WI38 (cell line): ENCODE data around the gene SETD4.

Experiments
- H3K4me3 ChIP-seq: 2 replicates; pipeline ENCODE4 v1.5.1; 2011; ENCODE audit warnings: low read depth, mild to moderate bottlenecking, control low read depth, low read length
- TF ChIP-seq, protein P1 (sequence below): IDR thresholded peaks from 2 replicates; pipeline ENCODE4 v1.5.1; 2012; ENCODE audit warnings: low read depth, mild to moderate bottlenecking, control low read depth, low read length

The SETD4 gene

DNA sequence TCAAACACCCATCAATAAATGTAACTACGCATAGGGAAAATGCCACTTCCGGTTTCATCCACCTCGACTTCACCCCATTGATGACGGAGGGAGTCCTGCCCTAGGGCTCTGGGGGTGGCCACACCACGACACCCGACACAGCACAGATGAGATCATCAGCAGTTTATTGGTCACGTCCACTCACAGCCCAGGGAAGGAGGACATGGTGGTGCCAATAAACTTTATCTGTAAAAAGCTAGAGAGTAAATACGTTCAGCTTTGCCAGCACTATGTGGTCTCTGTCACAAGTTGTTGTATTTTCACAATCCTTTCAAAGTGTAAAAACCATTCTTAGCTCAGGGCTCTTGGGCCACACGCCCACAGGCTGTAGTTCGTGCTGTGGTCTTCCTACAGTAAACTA is 16.3 kb downstream of the SETD4 start:
- H3K4me3 ChIP-seq: no peak overlapping the region
- TF ChIP-seq, protein P1, sequence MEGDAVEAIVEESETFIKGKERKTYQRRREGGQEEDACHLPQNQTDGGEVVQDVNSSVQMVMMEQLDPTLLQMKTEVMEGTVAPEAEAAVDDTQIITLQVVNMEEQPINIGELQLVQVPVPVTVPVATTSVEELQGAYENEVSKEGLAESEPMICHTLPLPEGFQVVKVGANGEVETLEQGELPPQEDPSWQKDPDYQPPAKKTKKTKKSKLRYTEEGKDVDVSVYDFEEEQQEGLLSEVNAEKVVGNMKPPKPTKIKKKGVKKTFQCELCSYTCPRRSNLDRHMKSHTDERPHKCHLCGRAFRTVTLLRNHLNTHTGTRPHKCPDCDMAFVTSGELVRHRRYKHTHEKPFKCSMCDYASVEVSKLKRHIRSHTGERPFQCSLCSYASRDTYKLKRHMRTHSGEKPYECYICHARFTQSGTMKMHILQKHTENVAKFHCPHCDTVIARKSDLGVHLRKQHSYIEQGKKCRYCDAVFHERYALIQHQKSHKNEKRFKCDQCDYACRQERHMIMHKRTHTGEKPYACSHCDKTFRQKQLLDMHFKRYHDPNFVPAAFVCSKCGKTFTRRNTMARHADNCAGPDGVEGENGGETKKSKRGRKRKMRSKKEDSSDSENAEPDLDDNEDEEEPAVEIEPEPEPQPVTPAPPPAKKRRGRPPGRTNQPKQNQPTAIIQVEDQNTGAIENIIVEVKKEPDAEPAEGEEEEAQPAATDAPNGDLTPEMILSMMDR: no peak

DNA sequence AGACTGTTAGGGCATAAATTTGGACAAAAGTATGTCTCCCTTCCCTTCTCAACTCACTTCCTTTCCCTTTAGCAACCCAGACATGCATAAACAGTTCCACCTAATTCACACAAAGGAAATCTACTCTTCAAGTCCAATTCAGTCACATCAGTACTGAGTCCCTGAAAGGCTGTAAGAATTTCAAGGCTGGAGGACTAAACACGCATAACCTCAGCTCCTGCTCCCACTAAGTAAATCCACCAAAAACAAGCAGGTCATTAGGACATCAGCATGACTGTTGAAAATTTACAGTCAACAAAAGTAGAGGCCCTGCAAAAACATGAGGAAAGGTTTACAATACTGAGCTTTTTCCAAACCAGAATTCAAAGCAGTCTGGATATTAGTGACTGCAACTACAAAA is 18.4 kb downstream of the SETD4 start:
- TF ChIP-seq, protein P1: no peak
- no peak overlapping the region for H3K4me3 ChIP-seq

DNA sequence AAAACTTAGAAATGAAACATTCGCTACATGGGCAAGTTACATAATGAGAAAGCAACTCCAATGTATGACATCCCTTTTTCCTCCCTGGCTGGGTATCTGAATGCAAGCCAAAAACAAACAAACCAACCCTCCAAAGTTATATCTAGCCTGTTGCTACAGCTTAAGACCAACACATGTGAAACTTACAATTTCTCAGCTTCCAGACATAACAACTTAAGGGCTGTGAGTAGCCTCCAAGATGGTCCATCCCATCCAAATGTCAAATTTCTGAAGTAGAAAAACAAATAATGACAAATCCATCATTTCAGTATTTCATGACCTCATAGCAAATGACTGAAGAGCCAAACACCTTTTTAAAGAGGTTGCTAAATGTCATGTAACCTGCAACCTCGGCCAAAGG is 19.9 kb downstream of the SETD4 start:
- no peak overlapping the region for H3K4me3 ChIP-seq
- TF ChIP-seq, protein P1: no peak

DNA sequence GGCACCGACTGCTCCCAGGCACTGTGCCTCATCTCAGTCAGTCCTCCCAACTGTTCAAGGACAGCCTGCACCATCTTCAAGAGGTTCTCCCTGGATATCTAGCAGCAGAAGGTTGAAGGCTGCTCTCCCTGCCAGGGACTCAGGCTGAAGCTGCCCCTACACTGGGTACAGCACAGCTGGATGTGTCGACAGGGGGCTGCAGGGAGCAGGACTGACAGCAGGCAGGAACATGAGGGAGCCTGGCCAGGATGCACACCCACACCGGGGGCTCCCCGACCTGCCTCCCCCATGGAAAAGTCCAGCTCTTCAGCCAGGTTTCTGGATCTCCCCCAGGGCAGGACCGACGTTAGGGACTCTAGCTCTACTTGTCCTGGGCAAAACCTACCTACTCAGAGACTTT is 20.5 kb downstream of the SETD4 start:
- H3K4me3 ChIP-seq: no peak overlapping the region
- TF ChIP-seq, protein P1: no peak

DNA sequence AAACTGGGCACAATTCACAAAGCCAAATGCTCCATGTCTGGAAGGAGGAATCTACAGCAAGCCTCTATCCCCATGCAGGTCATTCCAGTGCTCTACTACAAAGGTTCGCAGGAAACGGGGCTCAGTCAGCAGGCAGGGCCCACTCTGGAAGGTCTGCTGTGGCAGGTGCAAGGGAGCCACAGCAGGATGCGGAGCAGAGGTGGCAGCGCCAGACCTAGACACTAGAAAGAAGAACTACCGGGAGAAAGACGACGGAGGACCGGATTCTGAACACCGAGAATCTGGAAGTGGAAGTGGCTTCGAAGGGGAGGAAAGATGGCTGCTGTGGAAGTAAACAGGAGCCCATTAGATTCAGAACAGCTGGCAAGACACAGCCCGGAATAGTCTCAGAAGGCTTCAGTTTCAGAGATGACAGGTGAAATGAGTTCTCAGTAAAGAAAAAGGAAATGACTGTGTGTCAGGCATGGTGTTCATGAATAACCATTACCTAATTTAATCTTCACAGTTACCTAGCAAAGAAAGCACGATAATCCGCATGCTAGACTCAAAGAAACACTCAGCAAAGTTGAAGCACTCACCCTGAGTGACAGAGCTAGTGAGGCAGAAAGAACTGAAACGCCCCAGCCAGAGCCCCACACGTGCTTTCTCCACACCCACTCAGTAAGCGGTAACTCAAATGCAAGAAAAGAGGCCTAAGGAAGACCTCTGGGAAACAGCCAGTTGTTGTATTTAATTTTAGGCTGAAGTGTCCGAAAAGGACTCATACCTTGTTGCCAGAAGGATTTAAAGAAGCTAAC is 21.4 kb downstream of the SETD4 start:
- H3K4me3 ChIP-seq: no peak overlapping the region
- TF ChIP-seq, protein P1: no peak

DNA sequence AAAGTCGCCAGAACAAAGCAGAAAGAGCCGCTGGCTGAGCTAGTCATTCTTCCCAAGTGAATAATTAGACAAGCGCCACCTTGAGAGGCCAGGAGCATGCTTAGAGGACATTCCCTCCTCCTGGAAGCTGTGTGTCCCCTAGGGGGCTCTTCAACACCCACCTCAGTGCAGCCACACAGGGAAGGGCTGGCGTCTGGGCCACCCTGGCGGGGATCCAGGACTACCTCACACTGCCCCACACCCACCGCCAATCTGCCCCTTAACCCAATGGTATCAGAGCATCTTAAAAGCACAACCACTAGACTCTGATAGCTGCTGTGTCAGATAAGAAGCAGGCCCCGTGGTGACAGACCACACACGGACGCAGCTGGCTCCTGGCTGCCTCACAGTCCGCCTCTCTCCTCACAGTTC is 24.9 kb downstream of the SETD4 start:
- no peak overlapping the region for H3K4me3 ChIP-seq
- TF ChIP-seq, protein P1: no peak

DNA sequence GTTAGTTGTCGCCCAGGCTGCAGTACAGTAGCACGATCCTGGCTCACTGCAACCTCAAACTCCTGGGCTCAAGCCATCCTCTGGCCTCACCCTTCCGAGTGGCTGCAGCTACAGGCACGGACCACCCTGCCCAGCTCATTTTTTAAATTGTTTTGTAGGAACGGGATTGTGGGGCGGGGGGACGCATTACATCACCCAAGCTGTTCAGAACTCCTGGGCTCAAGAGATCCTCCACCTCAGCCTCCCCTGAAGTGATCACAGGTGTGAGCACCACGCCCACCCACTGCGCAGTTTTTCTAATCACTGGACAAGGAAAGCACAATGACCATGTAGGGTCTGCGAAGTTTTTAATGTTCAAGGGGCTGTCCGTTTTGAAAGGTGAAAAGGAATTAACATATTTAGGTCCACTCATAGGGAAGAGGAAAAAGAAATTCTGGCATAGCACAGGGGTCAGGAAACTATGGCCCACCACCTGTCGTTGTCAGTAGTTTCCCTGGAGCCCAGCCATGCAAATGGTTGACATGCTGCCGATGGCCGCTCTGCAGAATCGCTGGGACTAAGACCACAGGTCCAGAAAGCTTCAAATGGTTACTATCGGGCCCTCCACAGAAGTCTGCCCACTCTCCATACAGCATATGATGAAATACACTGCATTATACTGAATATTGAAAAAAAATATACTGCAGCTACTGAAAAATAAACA is 26.0 kb downstream of the SETD4 start:
- no peak overlapping the region for H3K4me3 ChIP-seq
- TF ChIP-seq, protein P1: no peak
